ENCODE measurements around the gene U2AF1L4. TPM values are rescaled to one million over a fixed set of nuclear protein-coding genes. Genes with fewer than 3 reads are reported as not detected.

U2AF1L4 gene
- total RNA-seq, 2 experiments from 2014 or later = 31.9 to 33.1 TPM

Other genes starting within 250 kb of the U2AF1L4 start
- 1 to 10 TPM; 2.5 to 3.5 TPM for gene DMKN, start 231.8 kb downstream of the U2AF1L4 start, total RNA-seq
- gene SBSN, start 217.1 kb downstream of the U2AF1L4 start, total RNA-seq = not detected
- gene GAPDHS, start 212.0 kb downstream of the U2AF1L4 start, total RNA-seq = not detected
- 10 to 100 TPM; 37.2 to 38.2 TPM for gene TMEM147, start 199.8 kb downstream of the U2AF1L4 start, total RNA-seq
- gene ATP4A, start 181.8 kb downstream of the U2AF1L4 start, total RNA-seq = not detected
- gene PMIS2, start 159.2 kb downstream of the U2AF1L4 start, total RNA-seq = not detected
- 10 to 100 TPM; 50.5 to 51.7 TPM for gene HAUS5, start 132.7 kb downstream of the U2AF1L4 start, total RNA-seq
- 10 to 100 TPM; 87.4 to 92.2 TPM for gene RBM42, start 116.4 kb downstream of the U2AF1L4 start, total RNA-seq
- gene ETV2, start 103.7 kb downstream of the U2AF1L4 start, total RNA-seq = 1 to 10 TPM; 1.6 to 1.9 TPM
- gene COX6B1, start 97.1 kb downstream of the U2AF1L4 start, total RNA-seq = 100 to 1,000 TPM; 407 to 412 TPM
- gene UPK1A, start 78.9 kb downstream of the U2AF1L4 start, total RNA-seq = 1 to 10 TPM in 1 of 2 experiments, under 1 TPM in 1; 0.88 to 1.7 TPM
- gene ZBTB32, start 40.9 kb downstream of the U2AF1L4 start, total RNA-seq = 10 to 100 TPM; 24.5 to 33.6 TPM
- 10 to 100 TPM; 74.6 to 75.9 TPM for gene KMT2B, start 27.4 kb downstream of the U2AF1L4 start, total RNA-seq
- 10 to 100 TPM; 63.0 to 63.4 TPM for gene IGFLR1, start 3.0 kb downstream of the U2AF1L4 start, total RNA-seq
- 10 to 100 TPM; 35.7 to 36.3 TPM for gene PSENEN, start 233 bp upstream of the U2AF1L4 start, total RNA-seq
- 10 to 100 TPM; 18.3 to 22.4 TPM for gene LIN37, start 3.2 kb upstream of the U2AF1L4 start, total RNA-seq
- gene HSPB6, start 11.6 kb upstream of the U2AF1L4 start, total RNA-seq = under 1 TPM in 1 of 2 experiments, not detected in 1; 0.36 TPM
- 10 to 100 TPM; 53.0 to 59.9 TPM for gene PROSER3, start 12.8 kb upstream of the U2AF1L4 start, total RNA-seq
- gene ARHGAP33, start 30.1 kb upstream of the U2AF1L4 start, total RNA-seq = 10 to 100 TPM; 64.4 to 76.5 TPM
- gene PRODH2, start 67.4 kb upstream of the U2AF1L4 start, total RNA-seq = not detected
- under 1 TPM in 1 of 2 experiments, not detected in 1; 0.40 TPM for gene NPHS1, start 107.1 kb upstream of the U2AF1L4 start, total RNA-seq
- gene KIRREL2, start 111.5 kb upstream of the U2AF1L4 start, total RNA-seq = 1 to 10 TPM; 2.9 to 3.0 TPM
- gene APLP1, start 123.2 kb upstream of the U2AF1L4 start, total RNA-seq = 1 to 10 TPM; 1.2 to 1.4 TPM
- gene NFKBID, start 155.1 kb upstream of the U2AF1L4 start, total RNA-seq = 10 to 100 TPM; 40.7 to 48.7 TPM
- gene HCST, start 157.1 kb upstream of the U2AF1L4 start, total RNA-seq = 100 to 1,000 TPM; 186 to 190 TPM
- gene TYROBP, start 162.9 kb upstream of the U2AF1L4 start, total RNA-seq = 10 to 100 TPM; 10.6 to 11.2 TPM
- gene LRFN3, start 191.0 kb upstream of the U2AF1L4 start, total RNA-seq = 10 to 100 TPM; 10.7 to 12.4 TPM
- gene SDHAF1, start 249.8 kb upstream of the U2AF1L4 start, total RNA-seq = 10 to 100 TPM; 22.2 to 22.8 TPM